Astrocyte (in vitro differentiated cells and primary cell): ENCODE data around the gene DCST2. TPM values are rescaled to one million over a fixed set of nuclear protein-coding genes. Genes with fewer than 3 reads are reported as not detected.

ENCODE experiments used
- DNase-seq: peaks from one replicate; pipeline ENCODE4 v3.0.0-alpha.2; 2010; ENCODE audit warnings: low read depth
- FAIRE-seq: peaks from 2 replicates; lab custom pipeline; 2011; peaks lifted over from hg19 to GRCh38; lab: Jason Lieb, UNC
- H2AFZ ChIP-seq: 2 replicates; pipeline ENCODE4 v1.6.0; 2012; ENCODE audit warnings: low read depth, low read length, inconsistent platforms
- H3K27ac ChIP-seq: 2 replicates; pipeline ENCODE4 v1.5.1; 2011; ENCODE audit warnings: low read depth, low read length, inconsistent platforms
- H3K27me3 ChIP-seq: 2 replicates; pipeline ENCODE4 v1.6.0; 2011; ENCODE audit warnings: low read length, inconsistent platforms; ENCODE audit not compliant: insufficient read depth
- H3K36me3 ChIP-seq: 2 replicates; pipeline ENCODE4 v1.5.1; 2011; ENCODE audit warnings: low read length, inconsistent platforms; ENCODE audit not compliant: insufficient read depth
- H3K4me1 ChIP-seq: 2 replicates; pipeline ENCODE4 v1.5.1; 2011; ENCODE audit warnings: low read length, inconsistent platforms; ENCODE audit not compliant: insufficient read depth
- H3K4me2 ChIP-seq: 2 replicates; pipeline ENCODE4 v1.6.0; 2012; ENCODE audit warnings: low read length, inconsistent platforms
- H3K4me3 ChIP-seq: 2 replicates; pipeline ENCODE4 v1.5.1; 2011; ENCODE audit warnings: low read depth, mild to moderate bottlenecking, low read length, inconsistent platforms; ENCODE audit not compliant: insufficient read depth
- H3K79me2 ChIP-seq: 2 replicates; pipeline ENCODE4 v1.6.0; 2012; ENCODE audit warnings: mild to moderate bottlenecking, low read length, inconsistent platforms; ENCODE audit not compliant: insufficient read depth
- H3K9ac ChIP-seq: 2 replicates; pipeline ENCODE4 v1.6.0; 2012; ENCODE audit warnings: mild to moderate bottlenecking, low read length, inconsistent platforms
- H3K9me3 ChIP-seq: 2 replicates; pipeline ENCODE4 v1.5.1; 2012; ENCODE audit warnings: low read depth, mild to moderate bottlenecking, low read length, inconsistent platforms; ENCODE audit not compliant: insufficient read depth
- H4K20me1 ChIP-seq: 2 replicates; pipeline ENCODE4 v1.6.0; 2012; ENCODE audit warnings: low read length, inconsistent platforms; ENCODE audit not compliant: insufficient read depth
- H3K27ac Mint-ChIP-seq: one replicate; pipeline ENCODE4 v1.8.0; 2021; ENCODE audit warnings: mild to moderate bottlenecking, mixed read lengths; ENCODE audit not compliant: unreplicated experiment
- H3K27me3 Mint-ChIP-seq: one replicate; pipeline ENCODE4 v1.8.0; 2021; ENCODE audit warnings: low read depth, mixed read lengths; ENCODE audit not compliant: unreplicated experiment
- H3K36me3 Mint-ChIP-seq: one replicate; pipeline ENCODE4 v1.8.0; 2021; ENCODE audit warnings: low read depth, mixed read lengths; ENCODE audit not compliant: unreplicated experiment
- H3K4me1 Mint-ChIP-seq: one replicate; pipeline ENCODE4 v1.8.0; 2021; ENCODE audit warnings: low read depth, mixed read lengths; ENCODE audit not compliant: unreplicated experiment
- H3K4me3 Mint-ChIP-seq: one replicate; pipeline ENCODE4 v1.8.0; 2021; ENCODE audit warnings: mild to moderate bottlenecking, moderate library complexity, mixed read lengths; ENCODE audit not compliant: unreplicated experiment
- H3K9me3 Mint-ChIP-seq: one replicate; pipeline ENCODE4 v1.8.0; 2021; ENCODE audit warnings: mild to moderate bottlenecking, mixed read lengths; ENCODE audit not compliant: unreplicated experiment
- EZH2 ChIP-seq: IDR thresholded peaks from 2 replicates; pipeline ENCODE4 v1.6.1; 2012; ENCODE audit warnings: mild to moderate bottlenecking, low read length, inconsistent platforms; ENCODE audit not compliant: insufficient read depth
- total RNA-seq: library from RNA; stranded (reverse); gene quantifications from 2 replicates; pipeline ENCODE4 v1.2.1, GENCODE V29; 2021
- TF ChIP-seq, protein P1 (sequence below): IDR thresholded peaks from 2 replicates; pipeline ENCODE4 v1.5.1; 2011; ENCODE audit warnings: low read depth, mild to moderate bottlenecking, inconsistent platforms, low read length, moderate library complexity; ENCODE audit not compliant: insufficient read depth

Gene DCST2
- total RNA-seq, 1 donor from 2014 or later = 0.34 TPM

DNA sequence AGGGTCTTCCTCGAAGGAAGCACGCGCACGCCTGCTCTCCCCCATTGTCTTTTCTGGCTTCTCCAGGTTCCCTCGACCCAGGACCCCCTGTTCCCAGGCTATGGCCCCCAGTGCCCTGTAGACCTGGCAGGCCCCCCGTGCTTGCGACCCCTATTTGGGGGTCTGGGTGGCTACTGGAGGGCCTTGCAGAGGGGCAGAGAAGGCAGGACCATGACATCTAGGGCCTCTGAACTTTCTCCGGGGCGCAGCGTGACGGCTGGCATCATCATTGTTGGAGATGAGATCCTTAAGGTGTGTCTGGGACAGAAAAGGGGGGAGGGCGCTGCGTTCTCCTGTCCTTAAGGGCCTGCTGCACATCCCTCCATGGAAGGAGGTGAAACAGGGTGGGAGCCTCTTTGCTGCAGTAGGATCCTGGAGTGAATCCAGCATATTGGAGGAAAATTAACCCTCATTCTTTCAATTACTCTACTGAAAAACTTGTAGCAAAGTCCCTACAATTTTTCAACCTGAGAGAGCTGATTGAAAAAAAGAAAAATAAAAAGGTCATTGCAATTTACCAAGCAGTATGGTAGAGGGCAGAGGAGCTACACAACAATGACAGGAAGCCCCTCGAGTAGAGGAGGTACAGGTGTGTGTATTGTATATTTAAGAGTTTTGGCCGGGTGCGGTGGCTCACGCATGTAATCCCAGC is 49.7 kb downstream of the DCST2 start:
- no peaks in the 10 kb centered on the region for H3K27me3 Mint-ChIP-seq
- Histone ChIP-seq H3K27ac (peak overlapping the region; percentile 58), H2AFZ (peak overlapping the region; percentile 69)

DNA sequence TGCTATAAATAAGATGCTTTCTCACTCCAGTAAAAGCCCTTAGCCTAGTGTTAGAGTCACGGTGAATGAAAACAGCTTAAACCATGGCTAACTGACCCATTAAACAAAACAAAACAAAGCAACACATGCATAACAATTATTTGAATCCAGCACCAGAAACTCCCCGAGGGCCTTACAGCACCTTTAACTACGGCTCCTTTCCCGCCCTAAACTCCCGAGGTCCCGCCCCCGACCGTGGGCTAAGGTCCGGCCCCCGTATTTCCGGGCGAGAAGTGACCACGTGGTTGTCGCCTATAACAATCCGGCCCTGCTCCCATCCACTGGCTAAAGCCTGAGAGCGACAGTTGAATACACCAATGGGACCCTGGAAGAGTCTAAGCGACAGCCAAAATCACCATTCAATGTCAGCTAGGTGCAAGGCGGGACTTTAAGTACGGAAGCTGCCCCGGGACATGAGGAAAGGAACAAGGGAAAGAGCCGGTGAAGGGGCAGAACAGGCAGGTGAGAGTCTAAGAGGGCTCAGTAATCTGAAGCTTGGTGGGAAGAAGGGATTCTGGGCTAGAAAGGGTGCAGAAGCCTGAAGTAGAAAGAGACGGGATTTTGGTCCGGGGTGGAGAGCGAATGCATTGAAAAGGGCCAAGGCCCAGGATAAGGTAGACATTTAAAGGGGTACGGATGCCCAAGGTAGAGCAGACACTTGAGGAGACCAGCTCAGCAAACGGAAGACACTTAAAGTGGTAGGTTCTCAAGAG is 50.5 kb downstream of the DCST2 start, which contains the start of gene FLAD1:
TSS of gene FLAD1 (plus strand) at position 448 of the 752 bp plus-strand sequence. CDS start 351 bp downstream, outside the sequence.
- peak within 1 kb of the TSS; percentile 80 for H3K27ac Mint-ChIP-seq
- peak; percentile 37 for FAIRE-seq
- H3K79me2 ChIP-seq = peaks cover 49% of the 10 kb centered on the region
- H3K4me3 ChIP-seq = peak within 1 kb of the TSS; percentile 99
- peaks cover 14% of the 10 kb centered on the region for H3K4me1 ChIP-seq
- H3K9me3 Mint-ChIP-seq = no peaks in the 10 kb centered on the region
- H4K20me1 ChIP-seq = peaks cover 6% of the 10 kb centered on the region
- H3K27me3 Mint-ChIP-seq = no peaks in the 10 kb centered on the region
- peak; percentile 100 for DNase-seq
- peak within 1 kb of the TSS; percentile 94 for H3K9ac ChIP-seq
- H2AFZ ChIP-seq = peak within 1 kb of the TSS; percentile 71
- TF ChIP-seq, protein P1, sequence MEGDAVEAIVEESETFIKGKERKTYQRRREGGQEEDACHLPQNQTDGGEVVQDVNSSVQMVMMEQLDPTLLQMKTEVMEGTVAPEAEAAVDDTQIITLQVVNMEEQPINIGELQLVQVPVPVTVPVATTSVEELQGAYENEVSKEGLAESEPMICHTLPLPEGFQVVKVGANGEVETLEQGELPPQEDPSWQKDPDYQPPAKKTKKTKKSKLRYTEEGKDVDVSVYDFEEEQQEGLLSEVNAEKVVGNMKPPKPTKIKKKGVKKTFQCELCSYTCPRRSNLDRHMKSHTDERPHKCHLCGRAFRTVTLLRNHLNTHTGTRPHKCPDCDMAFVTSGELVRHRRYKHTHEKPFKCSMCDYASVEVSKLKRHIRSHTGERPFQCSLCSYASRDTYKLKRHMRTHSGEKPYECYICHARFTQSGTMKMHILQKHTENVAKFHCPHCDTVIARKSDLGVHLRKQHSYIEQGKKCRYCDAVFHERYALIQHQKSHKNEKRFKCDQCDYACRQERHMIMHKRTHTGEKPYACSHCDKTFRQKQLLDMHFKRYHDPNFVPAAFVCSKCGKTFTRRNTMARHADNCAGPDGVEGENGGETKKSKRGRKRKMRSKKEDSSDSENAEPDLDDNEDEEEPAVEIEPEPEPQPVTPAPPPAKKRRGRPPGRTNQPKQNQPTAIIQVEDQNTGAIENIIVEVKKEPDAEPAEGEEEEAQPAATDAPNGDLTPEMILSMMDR = no peak
- TF ChIP-seq EZH2 = no peak
- H3K27ac ChIP-seq = peak within 1 kb of the TSS; percentile 58
- no peak within 1 kb of the TSS for H3K4me3 Mint-ChIP-seq
- peak within 1 kb of the TSS; percentile 97 for H3K4me2 ChIP-seq
- no peaks in the 10 kb centered on the region for H3K9me3 ChIP-seq
- H3K36me3 Mint-ChIP-seq = peaks cover 2% of the 10 kb centered on the region
- H3K27me3 ChIP-seq = no peaks in the 10 kb centered on the region
- H3K36me3 ChIP-seq = peaks cover 17% of the 10 kb centered on the region
- H3K4me1 Mint-ChIP-seq = peaks cover 5% of the 10 kb centered on the region

More for the DNA sequence above, 49.7 kb downstream of the DCST2 start:
- TF ChIP-seq, protein P1 = no peak
- no peak for TF ChIP-seq EZH2
- Histone ChIP-seq H3K9ac (peak overlapping the region; percentile 94), H4K20me1 (peaks cover 14% of the 10 kb centered on the region), H3K4me2 (peak overlapping the region; percentile 97), H3K27me3 (no peaks in the 10 kb centered on the region), H3K36me3 (peaks cover 22% of the 10 kb centered on the region), H3K9me3 (no peaks in the 10 kb centered on the region), H3K4me1 (peaks cover 14% of the 10 kb centered on the region), H3K79me2 (peaks cover 52% of the 10 kb centered on the region), H3K4me3 (peak overlapping the region; percentile 99)
- FAIRE-seq (no peak), DNase-seq (no peak)
- H3K4me3 Mint-ChIP-seq = no peak overlapping the region
- H3K9me3 Mint-ChIP-seq = no peaks in the 10 kb centered on the region
- H3K36me3 Mint-ChIP-seq = peaks cover 4% of the 10 kb centered on the region
- H3K4me1 Mint-ChIP-seq = peaks cover 5% of the 10 kb centered on the region
- peak overlapping the region; percentile 80 for H3K27ac Mint-ChIP-seq
